ENCODE results near the gene SUSD1. TPM values are rescaled to one million over a fixed set of nuclear protein-coding genes. Genes with fewer than 3 reads are reported as not detected.

SUSD1 gene
- total RNA-seq, 6 donors from 2014 or later, result 15.5 to 29.5 (median 20.4) TPM

DNA sequence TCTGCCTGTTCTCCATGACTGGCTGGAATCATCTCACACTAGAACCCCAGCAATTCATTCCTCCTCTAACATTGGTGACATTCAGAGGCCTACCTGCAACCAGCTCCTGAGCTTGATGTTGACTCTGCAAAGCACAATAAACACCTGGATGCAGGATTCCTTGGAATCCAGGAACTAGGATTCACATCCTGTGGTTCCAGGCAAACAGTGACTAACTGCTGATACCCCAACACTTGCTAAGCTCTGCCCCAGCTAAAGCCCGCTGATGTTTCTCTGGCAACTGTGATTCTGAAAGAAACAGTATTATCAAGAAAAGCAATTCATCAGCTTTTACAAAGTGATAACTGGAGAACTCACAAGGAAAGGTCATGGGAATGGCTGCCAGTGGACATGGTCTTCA is 29.2 kb downstream of the SUSD1 start:
- no peak for DNase-seq
- Histone ChIP-seq H3K27me3 (no peaks in the 10 kb centered on the region), H3K27ac (no peak overlapping the region), H3K9me3 (no peaks in the 10 kb centered on the region), H3K4me3 (no peak overlapping the region), H3K36me3 (peaks cover 3 to 15% (median 9%) of the 10 kb centered on the region in 4 donors), H3K4me1 (no peaks in the 10 kb centered on the region)
- no peak for ATAC-seq (ENCODE audit: low FRiP score in 2 of 2)
- TF ChIP-seq, protein P1, sequence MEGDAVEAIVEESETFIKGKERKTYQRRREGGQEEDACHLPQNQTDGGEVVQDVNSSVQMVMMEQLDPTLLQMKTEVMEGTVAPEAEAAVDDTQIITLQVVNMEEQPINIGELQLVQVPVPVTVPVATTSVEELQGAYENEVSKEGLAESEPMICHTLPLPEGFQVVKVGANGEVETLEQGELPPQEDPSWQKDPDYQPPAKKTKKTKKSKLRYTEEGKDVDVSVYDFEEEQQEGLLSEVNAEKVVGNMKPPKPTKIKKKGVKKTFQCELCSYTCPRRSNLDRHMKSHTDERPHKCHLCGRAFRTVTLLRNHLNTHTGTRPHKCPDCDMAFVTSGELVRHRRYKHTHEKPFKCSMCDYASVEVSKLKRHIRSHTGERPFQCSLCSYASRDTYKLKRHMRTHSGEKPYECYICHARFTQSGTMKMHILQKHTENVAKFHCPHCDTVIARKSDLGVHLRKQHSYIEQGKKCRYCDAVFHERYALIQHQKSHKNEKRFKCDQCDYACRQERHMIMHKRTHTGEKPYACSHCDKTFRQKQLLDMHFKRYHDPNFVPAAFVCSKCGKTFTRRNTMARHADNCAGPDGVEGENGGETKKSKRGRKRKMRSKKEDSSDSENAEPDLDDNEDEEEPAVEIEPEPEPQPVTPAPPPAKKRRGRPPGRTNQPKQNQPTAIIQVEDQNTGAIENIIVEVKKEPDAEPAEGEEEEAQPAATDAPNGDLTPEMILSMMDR (IDR thresholded peaks at IDR 0.05), result no peak
- TF ChIP-seq POLR2AphosphoS5 (IDR thresholded peaks at IDR 0.05), result no peak
- no peak for TF ChIP-seq EP300 (IDR thresholded peaks at IDR 0.05)
- 88 to 100% methylated on average over 1 of the region's 1 CpG for WGBS, 2 donors

DNA sequence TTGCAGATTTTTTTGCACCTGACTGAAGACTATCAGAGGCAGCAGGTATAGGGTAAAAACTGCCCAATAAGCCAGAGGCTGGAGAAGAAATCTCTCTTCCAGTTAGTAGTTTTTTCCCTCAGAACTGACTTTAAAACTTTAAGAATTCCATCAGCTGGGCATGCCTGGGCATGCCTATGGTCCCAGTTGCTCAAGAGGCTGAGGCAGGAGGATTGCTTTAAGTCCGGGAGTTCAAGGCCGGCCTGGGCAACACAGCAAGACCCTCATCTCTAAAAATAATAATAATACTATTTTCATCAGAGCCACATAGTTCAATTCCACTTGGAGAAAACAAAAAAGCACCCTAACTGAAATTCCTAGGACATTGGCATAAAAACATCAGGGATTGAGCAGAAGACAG is 30.3 kb downstream of the SUSD1 start:
- H3K4me3 ChIP-seq, result no peak overlapping the region
- 95 to 100% methylated on average over 2 of the region's 2 CpGs for WGBS, 2 donors
- peaks cover 3 to 18% (median 9%) of the 10 kb centered on the region in 4 donors for H3K36me3 ChIP-seq
- TF ChIP-seq POLR2A (IDR thresholded peaks at IDR 0.05) (no peak), POLR2AphosphoS5 (IDR thresholded peaks at IDR 0.05) (no peak)
- TF ChIP-seq, protein P1 (IDR thresholded peaks at IDR 0.05), result no peak
- H3K4me1 ChIP-seq, result no peaks in the 10 kb centered on the region
- DNase-seq (no peak), ATAC-seq (ENCODE audit: low FRiP score in 2 of 2) (no peak)
- H3K27ac ChIP-seq, result no peak overlapping the region
- H3K27me3 ChIP-seq, result no peaks in the 10 kb centered on the region
- H3K9me3 ChIP-seq, result no peaks in the 10 kb centered on the region

DNA sequence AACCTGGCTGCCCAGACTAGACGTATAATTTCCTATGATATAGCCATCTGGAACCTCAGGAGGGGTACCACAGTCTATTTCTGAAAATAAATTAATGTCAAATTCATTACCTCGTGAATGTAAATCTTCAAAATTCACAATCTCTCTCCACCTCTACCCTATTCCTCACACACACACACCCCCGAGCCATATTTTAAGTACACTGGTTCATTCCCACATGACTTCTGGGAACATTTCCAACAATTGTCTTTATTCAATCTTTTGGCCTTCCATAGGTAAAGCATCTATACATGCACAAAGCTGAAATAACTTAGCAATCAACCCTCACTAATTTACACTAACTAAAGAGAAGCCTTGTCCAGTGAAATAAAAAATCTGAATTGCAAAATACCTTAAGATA is 32.7 kb downstream of the SUSD1 start:
- Histone ChIP-seq H3K27me3 (no peaks in the 10 kb centered on the region), H3K9me3 (no peaks in the 10 kb centered on the region), H3K27ac (no peak overlapping the region), H3K36me3 (peaks cover 0 to 15% (median 6%) of the 10 kb centered on the region in 4 donors), H3K4me3 (no peak overlapping the region), H3K4me1 (no peaks in the 10 kb centered on the region)
- ATAC-seq (ENCODE audit: low FRiP score in 2 of 2) (no peak), DNase-seq (no peak)
- WGBS, 2 donors, result 73 to 87% methylated on average over 3 of the region's 3 CpGs
- TF ChIP-seq, protein P1 (IDR thresholded peaks at IDR 0.05), result no peak
- no peak for TF ChIP-seq POLR2A (IDR thresholded peaks at IDR 0.05)
- TF ChIP-seq POLR2AphosphoS5 (IDR thresholded peaks at IDR 0.05), result no peak
- no peak for TF ChIP-seq EP300 (IDR thresholded peaks at IDR 0.05)

DNA sequence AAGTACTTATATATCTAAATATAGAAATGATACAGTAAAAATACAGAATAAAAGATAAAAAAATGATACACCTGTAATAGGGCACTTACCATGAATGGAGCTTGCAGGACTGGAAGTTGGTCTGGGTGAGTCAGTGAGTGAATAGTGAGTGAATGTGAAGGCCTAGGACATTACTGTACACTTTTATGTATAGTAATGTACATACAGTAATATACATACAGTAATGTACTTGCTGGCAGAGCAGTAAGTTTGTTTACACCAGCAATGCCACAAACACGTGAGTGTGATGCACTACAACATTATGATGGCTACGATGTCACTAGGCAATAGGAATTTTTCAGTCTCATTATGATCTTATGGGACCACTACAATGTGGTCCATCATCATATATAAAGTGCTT is 34.2 kb downstream of the SUSD1 start:
- 85 to 88% methylated on average over 2 of the region's 2 CpGs for WGBS, 2 donors

DNA sequence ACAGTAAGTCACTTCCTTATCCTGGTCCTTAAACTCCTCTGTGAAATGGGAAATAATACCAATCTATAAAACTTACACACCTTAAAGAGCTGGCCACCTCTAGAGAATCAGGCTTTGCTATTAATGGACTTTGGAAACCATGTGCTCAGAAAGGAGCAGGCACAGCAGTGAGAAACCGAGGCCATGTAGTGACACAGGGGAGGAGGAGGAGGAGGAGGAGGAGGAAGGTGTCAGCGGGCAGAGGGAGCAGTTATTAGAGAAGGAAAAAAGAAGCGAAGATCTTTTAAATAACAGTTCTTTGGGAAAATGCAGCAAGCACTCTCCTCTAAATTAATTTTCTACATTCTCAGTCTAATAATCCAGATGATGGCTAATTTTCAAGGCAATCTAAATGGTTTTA is 38.0 kb downstream of the SUSD1 start:
- Histone ChIP-seq H3K27me3 (no peaks in the 10 kb centered on the region), H3K4me1 (no peaks in the 10 kb centered on the region), H3K9me3 (no peaks in the 10 kb centered on the region), H3K27ac (no peak overlapping the region), H3K4me3 (no peak overlapping the region), H3K36me3 (peaks cover 0 to 7% (median 0%) of the 10 kb centered on the region in 4 donors)
- DNase-seq, result no peak
- ATAC-seq (ENCODE audit: low FRiP score in 2 of 2), result no peak
- TF ChIP-seq EP300 (IDR thresholded peaks at IDR 0.05), result no peak
- TF ChIP-seq POLR2AphosphoS5 (IDR thresholded peaks at IDR 0.05), result no peak
- TF ChIP-seq, protein P1 (IDR thresholded peaks at IDR 0.05), result no peak
- no peak for TF ChIP-seq POLR2A (IDR thresholded peaks at IDR 0.05)
- WGBS, 2 donors, result 91 to 96% methylated on average over 3 of the region's 3 CpGs

More for the DNA sequence above, 34.2 kb downstream of the SUSD1 start:
- Histone ChIP-seq H3K27me3 (no peaks in the 10 kb centered on the region), H3K4me1 (no peaks in the 10 kb centered on the region), H3K4me3 (no peak overlapping the region), H3K36me3 (peaks cover 0 to 15% (median 4%) of the 10 kb centered on the region in 4 donors), H3K27ac (no peak overlapping the region), H3K9me3 (no peaks in the 10 kb centered on the region)
- DNase-seq (no peak), ATAC-seq (ENCODE audit: low FRiP score in 2 of 2) (no peak)
- TF ChIP-seq, protein P1 (IDR thresholded peaks at IDR 0.05), result no peak
- no peak for TF ChIP-seq POLR2AphosphoS5 (IDR thresholded peaks at IDR 0.05)
- no peak for TF ChIP-seq EP300 (IDR thresholded peaks at IDR 0.05)
- TF ChIP-seq POLR2A (IDR thresholded peaks at IDR 0.05), result no peak

All from upper lobe of left lung (tissue), 6 donors.